ENCODE results near the gene RAP1GAP. TPM values are rescaled to one million over a fixed set of nuclear protein-coding genes. Genes with fewer than 3 reads are reported as not detected.
A peak's percentile ranks its signal among the peaks of the same experiment; 100 is the strongest.

RAP1GAP gene
- total RNA-seq, 1 experiment from 2014 or later = 13.4 TPM

GRCh38 chr1:21637514-21637913, 31.6 kb downstream of the RAP1GAP start:
- intact Hi-C loops (cut with micrococcal nuclease) = no loop called here
- Histone ChIP-seq H3K79me2 (ENCODE audit: insufficient read depth, low read length) (no peaks in the 10 kb centered on the region), H3K4me2 (ENCODE audit: low read length) (no peak overlapping the region), H3K27ac (ENCODE audit: low read depth, low read length) (peak overlapping the region; percentile 69; the same call in 1 of the 2 replicates), H3K4me1 (ENCODE audit: control insufficient read depth in 1 of 2, insufficient read depth in 2 of 2, low read length in 2 of 2) (peaks cover 27 to 43% of the 10 kb centered on the region in 2 experiments), H3K9me3 (ENCODE audit: control insufficient read depth in 1 of 2, insufficient read depth in 1 of 2, low read depth in 1 of 2, low read length in 2 of 2) (no peaks in the 10 kb centered on the region), H4K20me1 (ENCODE audit: insufficient read depth) (no peaks in the 10 kb centered on the region), H3K36me3 (ENCODE audit: control insufficient read depth in 1 of 2, insufficient read depth in 2 of 2, low read length in 2 of 2) (no peaks in the 10 kb centered on the region), H3K9me2 (ENCODE audit: insufficient read depth) (no peaks in the 10 kb centered on the region), H2AFZ (ENCODE audit: low read depth, low read length, poor library complexity, severe bottlenecking) (no peak overlapping the region), H3K9ac (ENCODE audit: low read length) (no peak overlapping the region), H3K27me3 (ENCODE audit: insufficient read depth, low read length) (no peaks in the 10 kb centered on the region), H3K4me3 (replicated peaks in 1 of 2; ENCODE audit: low read depth in 1 of 2, low read length in 2 of 2) (no peak overlapping the region)
- ATAC-seq (no peak), DNase-seq (ENCODE audit: low read depth, low spot score) (no peak)
- ChIA-PET RAD21 (ENCODE audit: low non-redundant PET in 1 of 2, low total read pairs in 2 of 2, uncharacterized antibody in 2 of 2, unreplicated experiment in 2 of 2) (no interaction called here), CTCF (no interaction called here), POLR2A (no interaction called here)
- no TSS peak for BruUV-seq (replicated peaks)
- TF ChIP-seq EZH2phosphoT487 (IDR thresholded peaks at IDR 0.05; ENCODE audit: borderline replicate concordance) (no peak), POLR2AphosphoS5 (IDR thresholded peaks at IDR 0.05; ENCODE audit: low read depth, low read length) (no peak), ZFX (IDR thresholded peaks at IDR 0.05) (no peak), RAD21 (IDR thresholded peaks at IDR 0.05; ENCODE audit: low read depth) (no peak), YY1 (IDR thresholded peaks at IDR 0.05; ENCODE audit: extremely low read depth, insufficient replicate concordance, low read depth, low read length) (no peak), ZNF274 (IDR thresholded peaks at IDR 0.05; ENCODE audit: low read depth, low read length) (no peak), POLR2A (IDR thresholded peaks at IDR 0.05; ENCODE audit: borderline replicate concordance, extremely low read depth, insufficient read depth, insufficient read length) (no peak)
- TF ChIP-seq, protein P1, sequence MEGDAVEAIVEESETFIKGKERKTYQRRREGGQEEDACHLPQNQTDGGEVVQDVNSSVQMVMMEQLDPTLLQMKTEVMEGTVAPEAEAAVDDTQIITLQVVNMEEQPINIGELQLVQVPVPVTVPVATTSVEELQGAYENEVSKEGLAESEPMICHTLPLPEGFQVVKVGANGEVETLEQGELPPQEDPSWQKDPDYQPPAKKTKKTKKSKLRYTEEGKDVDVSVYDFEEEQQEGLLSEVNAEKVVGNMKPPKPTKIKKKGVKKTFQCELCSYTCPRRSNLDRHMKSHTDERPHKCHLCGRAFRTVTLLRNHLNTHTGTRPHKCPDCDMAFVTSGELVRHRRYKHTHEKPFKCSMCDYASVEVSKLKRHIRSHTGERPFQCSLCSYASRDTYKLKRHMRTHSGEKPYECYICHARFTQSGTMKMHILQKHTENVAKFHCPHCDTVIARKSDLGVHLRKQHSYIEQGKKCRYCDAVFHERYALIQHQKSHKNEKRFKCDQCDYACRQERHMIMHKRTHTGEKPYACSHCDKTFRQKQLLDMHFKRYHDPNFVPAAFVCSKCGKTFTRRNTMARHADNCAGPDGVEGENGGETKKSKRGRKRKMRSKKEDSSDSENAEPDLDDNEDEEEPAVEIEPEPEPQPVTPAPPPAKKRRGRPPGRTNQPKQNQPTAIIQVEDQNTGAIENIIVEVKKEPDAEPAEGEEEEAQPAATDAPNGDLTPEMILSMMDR (IDR thresholded peaks at IDR 0.05 in 2 of 3, conservative IDR thresholded peaks at IDR 0.05 in 1 of 3; ENCODE audit: borderline replicate concordance in 1 of 3, insufficient read depth in 1 of 3, low read depth in 2 of 3, low read length in 2 of 3) = no peak
- TF ChIP-seq, protein P2, sequence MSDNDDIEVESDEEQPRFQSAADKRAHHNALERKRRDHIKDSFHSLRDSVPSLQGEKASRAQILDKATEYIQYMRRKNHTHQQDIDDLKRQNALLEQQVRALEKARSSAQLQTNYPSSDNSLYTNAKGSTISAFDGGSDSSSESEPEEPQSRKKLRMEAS (IDR thresholded peaks at IDR 0.05) = no peak
- TF ChIP-seq, protein P3, sequence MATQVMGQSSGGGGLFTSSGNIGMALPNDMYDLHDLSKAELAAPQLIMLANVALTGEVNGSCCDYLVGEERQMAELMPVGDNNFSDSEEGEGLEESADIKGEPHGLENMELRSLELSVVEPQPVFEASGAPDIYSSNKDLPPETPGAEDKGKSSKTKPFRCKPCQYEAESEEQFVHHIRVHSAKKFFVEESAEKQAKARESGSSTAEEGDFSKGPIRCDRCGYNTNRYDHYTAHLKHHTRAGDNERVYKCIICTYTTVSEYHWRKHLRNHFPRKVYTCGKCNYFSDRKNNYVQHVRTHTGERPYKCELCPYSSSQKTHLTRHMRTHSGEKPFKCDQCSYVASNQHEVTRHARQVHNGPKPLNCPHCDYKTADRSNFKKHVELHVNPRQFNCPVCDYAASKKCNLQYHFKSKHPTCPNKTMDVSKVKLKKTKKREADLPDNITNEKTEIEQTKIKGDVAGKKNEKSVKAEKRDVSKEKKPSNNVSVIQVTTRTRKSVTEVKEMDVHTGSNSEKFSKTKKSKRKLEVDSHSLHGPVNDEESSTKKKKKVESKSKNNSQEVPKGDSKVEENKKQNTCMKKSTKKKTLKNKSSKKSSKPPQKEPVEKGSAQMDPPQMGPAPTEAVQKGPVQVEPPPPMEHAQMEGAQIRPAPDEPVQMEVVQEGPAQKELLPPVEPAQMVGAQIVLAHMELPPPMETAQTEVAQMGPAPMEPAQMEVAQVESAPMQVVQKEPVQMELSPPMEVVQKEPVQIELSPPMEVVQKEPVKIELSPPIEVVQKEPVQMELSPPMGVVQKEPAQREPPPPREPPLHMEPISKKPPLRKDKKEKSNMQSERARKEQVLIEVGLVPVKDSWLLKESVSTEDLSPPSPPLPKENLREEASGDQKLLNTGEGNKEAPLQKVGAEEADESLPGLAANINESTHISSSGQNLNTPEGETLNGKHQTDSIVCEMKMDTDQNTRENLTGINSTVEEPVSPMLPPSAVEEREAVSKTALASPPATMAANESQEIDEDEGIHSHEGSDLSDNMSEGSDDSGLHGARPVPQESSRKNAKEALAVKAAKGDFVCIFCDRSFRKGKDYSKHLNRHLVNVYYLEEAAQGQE (IDR thresholded peaks at IDR 0.05; ENCODE audit: low read depth) = no peak

Measured in HCT116 (cell line).